ENCODE data around the gene CHRD. TPM values are rescaled to one million over a fixed set of nuclear protein-coding genes. Genes with fewer than 3 reads are reported as not detected.

The CHRD gene
- total and polyA plus RNA-seq, 9 of the 15 experiments (the other 6 are each of a cell fraction or from before 2014, with no cell fraction given) = 0.11 to 1.3 (median 0.59) TPM; not detected in 3

DNA sequence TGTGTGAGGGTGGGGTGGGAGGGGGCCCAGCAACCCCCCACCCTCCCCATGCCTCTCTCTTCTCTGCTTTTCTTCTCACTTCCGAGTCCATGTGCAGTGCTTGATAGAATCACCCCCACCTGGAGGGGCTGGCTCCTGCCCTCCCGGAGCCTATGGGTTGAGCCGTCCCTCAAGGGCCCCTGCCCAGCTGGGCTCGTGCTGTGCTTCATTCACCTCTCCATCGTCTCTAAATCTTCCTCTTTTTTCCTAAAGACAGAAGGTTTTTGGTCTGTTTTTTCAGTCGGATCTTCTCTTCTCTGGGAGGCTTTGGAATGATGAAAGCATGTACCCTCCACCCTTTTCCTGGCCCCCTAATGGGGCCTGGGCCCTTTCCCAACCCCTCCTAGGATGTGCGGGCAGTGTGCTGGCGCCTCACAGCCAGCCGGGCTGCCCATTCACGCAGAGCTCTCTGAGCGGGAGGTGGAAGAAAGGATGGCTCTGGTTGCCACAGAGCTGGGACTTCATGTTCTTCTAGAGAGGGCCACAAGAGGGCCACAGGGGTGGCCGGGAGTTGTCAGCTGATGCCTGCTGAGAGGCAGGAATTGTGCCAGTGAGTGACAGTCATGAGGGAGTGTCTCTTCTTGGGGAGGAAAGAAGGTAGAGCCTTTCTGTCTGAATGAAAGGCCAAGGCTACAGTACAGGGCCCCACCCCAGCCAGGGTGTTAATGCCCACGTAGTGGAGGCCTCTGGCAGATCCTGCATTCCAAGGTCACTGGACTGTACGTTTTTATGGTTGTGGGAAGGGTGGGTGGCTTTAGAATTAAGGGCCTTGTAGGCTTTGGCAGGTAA is 34.3 kb upstream of the CHRD start (continued):
- peak; percentile 43; the same call in 1 of the 2 replicates for TF ChIP-seq NFIC (IDR thresholded peaks at IDR 0.05)
- TF ChIP-seq YY1 (IDR thresholded peaks at IDR 0.05; ENCODE audit: borderline replicate concordance in 1 of 3, control insufficient read depth in 1 of 3, extremely low read depth in 1 of 3, insufficient read depth in 3 of 3, insufficient read length in 1 of 3, insufficient replicate concordance in 2 of 3, low read depth in 1 of 3, low read length in 2 of 3) = no peak
- no peak for TF ChIP-seq POLR2H (tag; IDR thresholded peaks at IDR 0.05; ENCODE audit: low read depth)
- TF ChIP-seq ZNF561 (CRISPR knock-in tag; conservative IDR thresholded peaks at IDR 0.05) = no peak
- TF ChIP-seq CTBP1 (IDR thresholded peaks at IDR 0.05; ENCODE audit: borderline replicate concordance) = 0 out of 2 replicates have a peak, but pooled peaks have one; percentile 30
- TF ChIP-seq LCOR (CRISPR knock-in tag; IDR thresholded peaks at IDR 0.05) = no peak
- TF ChIP-seq, protein P1, sequence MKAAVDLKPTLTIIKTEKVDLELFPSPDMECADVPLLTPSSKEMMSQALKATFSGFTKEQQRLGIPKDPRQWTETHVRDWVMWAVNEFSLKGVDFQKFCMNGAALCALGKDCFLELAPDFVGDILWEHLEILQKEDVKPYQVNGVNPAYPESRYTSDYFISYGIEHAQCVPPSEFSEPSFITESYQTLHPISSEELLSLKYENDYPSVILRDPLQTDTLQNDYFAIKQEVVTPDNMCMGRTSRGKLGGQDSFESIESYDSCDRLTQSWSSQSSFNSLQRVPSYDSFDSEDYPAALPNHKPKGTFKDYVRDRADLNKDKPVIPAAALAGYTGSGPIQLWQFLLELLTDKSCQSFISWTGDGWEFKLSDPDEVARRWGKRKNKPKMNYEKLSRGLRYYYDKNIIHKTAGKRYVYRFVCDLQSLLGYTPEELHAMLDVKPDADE (conservative IDR thresholded peaks at IDR 0.05; ENCODE audit: control insufficient read depth, low read depth, low read length) = 0 out of 2 replicates have a peak, but pooled peaks have one; percentile 60
- no peak for TF ChIP-seq ZNF644 (tag; IDR thresholded peaks at IDR 0.05; ENCODE audit: low read depth)
- TF ChIP-seq BHLHE40 (IDR thresholded peaks at IDR 0.05; ENCODE audit: low read length) = peak; percentile 58; the same call in 1 of the 2 replicates
- TF ChIP-seq, protein P2, sequence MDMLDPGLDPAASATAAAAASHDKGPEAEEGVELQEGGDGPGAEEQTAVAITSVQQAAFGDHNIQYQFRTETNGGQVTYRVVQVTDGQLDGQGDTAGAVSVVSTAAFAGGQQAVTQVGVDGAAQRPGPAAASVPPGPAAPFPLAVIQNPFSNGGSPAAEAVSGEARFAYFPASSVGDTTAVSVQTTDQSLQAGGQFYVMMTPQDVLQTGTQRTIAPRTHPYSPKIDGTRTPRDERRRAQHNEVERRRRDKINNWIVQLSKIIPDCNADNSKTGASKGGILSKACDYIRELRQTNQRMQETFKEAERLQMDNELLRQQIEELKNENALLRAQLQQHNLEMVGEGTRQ (CRISPR knock-in tag; IDR thresholded peaks at IDR 0.05) = peak; percentile 74
- TF ChIP-seq TAF7 (tag; IDR thresholded peaks at IDR 0.05) = no peak
- TF ChIP-seq ZNF165 (CRISPR knock-in tag; IDR thresholded peaks at IDR 0.05; ENCODE audit: borderline replicate concordance) = no peak
- no peak for TF ChIP-seq SLC30A9 (CRISPR knock-in tag; IDR thresholded peaks at IDR 0.05)
- TF ChIP-seq BRCA1 (IDR thresholded peaks at IDR 0.05) = no peak
- TF ChIP-seq BRCA1 (CRISPR knock-in tag; IDR thresholded peaks at IDR 0.05) = no peak
- no peak for TF ChIP-seq KAT2B (IDR thresholded peaks at IDR 0.05; ENCODE audit: low read depth, low read length)
- TF ChIP-seq, protein P3, sequence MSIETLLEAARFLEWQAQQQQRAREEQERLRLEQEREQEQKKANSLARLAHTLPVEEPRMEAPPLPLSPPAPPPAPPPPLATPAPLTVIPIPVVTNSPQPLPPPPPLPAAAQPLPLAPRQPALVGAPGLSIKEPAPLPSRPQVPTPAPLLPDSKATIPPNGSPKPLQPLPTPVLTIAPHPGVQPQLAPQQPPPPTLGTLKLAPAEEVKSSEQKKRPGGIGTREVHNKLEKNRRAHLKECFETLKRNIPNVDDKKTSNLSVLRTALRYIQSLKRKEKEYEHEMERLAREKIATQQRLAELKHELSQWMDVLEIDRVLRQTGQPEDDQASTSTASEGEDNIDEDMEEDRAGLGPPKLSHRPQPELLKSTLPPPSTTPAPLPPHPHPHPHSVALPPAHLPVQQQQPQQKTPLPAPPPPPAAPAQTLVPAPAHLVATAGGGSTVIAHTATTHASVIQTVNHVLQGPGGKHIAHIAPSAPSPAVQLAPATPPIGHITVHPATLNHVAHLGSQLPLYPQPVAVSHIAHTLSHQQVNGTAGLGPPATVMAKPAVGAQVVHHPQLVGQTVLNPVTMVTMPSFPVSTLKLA (conservative IDR thresholded peaks at IDR 0.05) = peak in 1 of 2 experiments; percentile 52; a peak in 2 of 4 replicates
- no peak for TF ChIP-seq CHD2 (IDR thresholded peaks at IDR 0.05; ENCODE audit: low read depth, low read length)
- peak; percentile 56; the same call in 1 of the 2 replicates for TF ChIP-seq TOE1 (IDR thresholded peaks at IDR 0.05; ENCODE audit: borderline replicate concordance)
- TF ChIP-seq TOE1 (CRISPR knock-in tag; IDR thresholded peaks at IDR 0.05; ENCODE audit: borderline replicate concordance, low read depth) = no peak
- TF ChIP-seq E2F3 (CRISPR knock-in tag; IDR thresholded peaks at IDR 0.05) = no peak
- no peak for TF ChIP-seq MYC (IDR thresholded peaks at IDR 0.05; ENCODE audit: low read depth, low read length)
- no peak for TF ChIP-seq MYC (CRISPR knock-in tag; IDR thresholded peaks at IDR 0.05; ENCODE audit: borderline replicate concordance, low read depth)
- 0 out of 2 replicates have a peak, but pooled peaks have one; percentile 41 for TF ChIP-seq MTA3 (IDR thresholded peaks at IDR 0.05; ENCODE audit: borderline replicate concordance)
- TF ChIP-seq CHD1 (IDR thresholded peaks at IDR 0.05; ENCODE audit: low read length) = no peak
- TF ChIP-seq ZNF253 (CRISPR knock-in tag; conservative IDR thresholded peaks at IDR 0.05) = no peak

Measured in K562 (cell line).